ENCODE data around the gene CELA2B.

The CELA2B gene

DNA sequence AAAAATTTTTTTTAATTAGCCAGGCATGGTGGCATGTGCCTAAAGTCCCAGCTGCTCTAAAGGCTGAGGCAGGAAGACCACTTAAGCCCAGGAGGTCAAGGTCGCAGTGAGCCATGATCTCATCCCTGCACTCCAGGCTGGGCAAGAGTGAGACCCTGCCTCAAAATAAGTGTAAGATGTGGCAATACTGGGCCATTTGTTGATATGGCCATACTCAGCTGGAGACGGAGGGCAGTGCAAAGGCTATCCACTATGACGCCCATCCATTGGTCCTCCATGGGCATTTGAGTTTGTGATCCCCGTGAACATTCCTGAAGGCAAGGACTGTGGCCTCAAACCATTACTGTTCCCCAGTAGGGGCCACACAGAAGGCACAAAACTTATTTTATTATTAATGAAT lies 46.6 kb downstream of the CELA2B start:
- no peaks in the 10 kb centered on the region for H3K9me3 ChIP-seq (ENCODE audit: control insufficient read depth, insufficient read depth, low read depth, low read length)
- no peak overlapping the region for H3K4me3 ChIP-seq (ENCODE audit: low read depth, low read length)
- H3K36me3 ChIP-seq (ENCODE audit: control insufficient read depth in 2 of 2, insufficient read depth in 1 of 2, low read length in 2 of 2), result peaks cover 0 to 8% of the 10 kb centered on the region in 2 experiments; a peak in 1 of 3 replicates
- TF ChIP-seq ZNF701 (tag by site-specific recombination; IDR thresholded peaks at IDR 0.05), result no peak
- TF ChIP-seq ZNF266 (tag by site-specific recombination; IDR thresholded peaks at IDR 0.05; ENCODE audit: low read depth), result no peak
- no peak for TF ChIP-seq BCL11B (tag by site-specific recombination; IDR thresholded peaks at IDR 0.05; ENCODE audit: low read depth)
- TF ChIP-seq ZNF843 (tag by site-specific recombination; IDR thresholded peaks at IDR 0.05), result no peak
- TF ChIP-seq, protein P1, sequence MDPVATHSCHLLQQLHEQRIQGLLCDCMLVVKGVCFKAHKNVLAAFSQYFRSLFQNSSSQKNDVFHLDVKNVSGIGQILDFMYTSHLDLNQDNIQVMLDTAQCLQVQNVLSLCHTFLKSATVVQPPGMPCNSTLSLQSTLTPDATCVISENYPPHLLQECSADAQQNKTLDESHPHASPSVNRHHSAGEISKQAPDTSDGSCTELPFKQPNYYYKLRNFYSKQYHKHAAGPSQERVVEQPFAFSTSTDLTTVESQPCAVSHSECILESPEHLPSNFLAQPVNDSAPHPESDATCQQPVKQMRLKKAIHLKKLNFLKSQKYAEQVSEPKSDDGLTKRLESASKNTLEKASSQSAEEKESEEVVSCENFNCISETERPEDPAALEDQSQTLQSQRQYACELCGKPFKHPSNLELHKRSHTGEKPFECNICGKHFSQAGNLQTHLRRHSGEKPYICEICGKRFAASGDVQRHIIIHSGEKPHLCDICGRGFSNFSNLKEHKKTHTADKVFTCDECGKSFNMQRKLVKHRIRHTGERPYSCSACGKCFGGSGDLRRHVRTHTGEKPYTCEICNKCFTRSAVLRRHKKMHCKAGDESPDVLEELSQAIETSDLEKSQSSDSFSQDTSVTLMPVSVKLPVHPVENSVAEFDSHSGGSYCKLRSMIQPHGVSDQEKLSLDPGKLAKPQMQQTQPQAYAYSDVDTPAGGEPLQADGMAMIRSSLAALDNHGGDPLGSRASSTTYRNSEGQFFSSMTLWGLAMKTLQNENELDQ (tag by site-specific recombination; IDR thresholded peaks at IDR 0.05; ENCODE audit: low read depth), result no peak
- no peak for TF ChIP-seq ZNF404 (tag by site-specific recombination; IDR thresholded peaks at IDR 0.05)
- TF ChIP-seq KLF8 (tag by site-specific recombination; IDR thresholded peaks at IDR 0.05), result no peak
- no peak for TF ChIP-seq ZNF426 (tag by site-specific recombination; IDR thresholded peaks at IDR 0.05)
- TF ChIP-seq, protein P2, sequence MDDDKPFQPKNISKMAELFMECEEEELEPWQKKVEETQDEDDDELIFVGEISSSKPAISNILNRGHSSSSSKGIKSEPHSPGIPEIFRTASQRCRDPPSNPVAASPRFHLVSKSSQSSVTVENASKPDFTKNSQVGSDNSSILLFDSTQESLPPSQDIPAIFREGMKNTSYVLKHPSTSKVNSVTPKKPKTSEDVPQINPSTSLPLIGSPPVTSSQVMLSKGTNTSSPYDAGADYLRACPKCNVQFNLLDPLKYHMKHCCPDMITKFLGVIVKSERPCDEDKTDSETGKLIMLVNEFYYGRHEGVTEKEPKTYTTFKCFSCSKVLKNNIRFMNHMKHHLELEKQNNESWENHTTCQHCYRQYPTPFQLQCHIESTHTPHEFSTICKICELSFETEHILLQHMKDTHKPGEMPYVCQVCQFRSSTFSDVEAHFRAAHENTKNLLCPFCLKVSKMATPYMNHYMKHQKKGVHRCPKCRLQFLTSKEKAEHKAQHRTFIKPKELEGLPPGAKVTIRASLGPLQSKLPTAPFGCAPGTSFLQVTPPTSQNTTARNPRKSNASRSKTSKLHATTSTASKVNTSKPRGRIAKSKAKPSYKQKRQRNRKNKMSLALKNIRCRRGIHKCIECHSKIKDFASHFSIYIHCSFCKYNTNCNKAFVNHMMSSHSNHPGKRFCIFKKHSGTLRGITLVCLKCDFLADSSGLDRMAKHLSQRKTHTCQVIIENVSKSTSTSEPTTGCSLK (tag by site-specific recombination; IDR thresholded peaks at IDR 0.05), result no peak
- no peak for TF ChIP-seq ZNF311 (tag by site-specific recombination; IDR thresholded peaks at IDR 0.05; ENCODE audit: borderline replicate concordance)
- TF ChIP-seq ZNF837 (tag by site-specific recombination; IDR thresholded peaks at IDR 0.05), result no peak
- no peak for TF ChIP-seq ZBTB8A (tag by site-specific recombination; IDR thresholded peaks at IDR 0.05)
- peaks cover 7% of the 10 kb centered on the region for H3K4me1 ChIP-seq (ENCODE audit: control insufficient read depth, insufficient read depth, low read length)
- no peak overlapping the region for H3K27ac ChIP-seq (ENCODE audit: extremely low read depth, low read depth, low read length)
- ChIA-PET CTCF (interaction anchor here (0.7 kb wide), 1 partner anchor 1363 kb away, joined by 4 read pairs; no protein-coding TSS in a partner anchor), POLR2A (no interaction called here)

DNA sequence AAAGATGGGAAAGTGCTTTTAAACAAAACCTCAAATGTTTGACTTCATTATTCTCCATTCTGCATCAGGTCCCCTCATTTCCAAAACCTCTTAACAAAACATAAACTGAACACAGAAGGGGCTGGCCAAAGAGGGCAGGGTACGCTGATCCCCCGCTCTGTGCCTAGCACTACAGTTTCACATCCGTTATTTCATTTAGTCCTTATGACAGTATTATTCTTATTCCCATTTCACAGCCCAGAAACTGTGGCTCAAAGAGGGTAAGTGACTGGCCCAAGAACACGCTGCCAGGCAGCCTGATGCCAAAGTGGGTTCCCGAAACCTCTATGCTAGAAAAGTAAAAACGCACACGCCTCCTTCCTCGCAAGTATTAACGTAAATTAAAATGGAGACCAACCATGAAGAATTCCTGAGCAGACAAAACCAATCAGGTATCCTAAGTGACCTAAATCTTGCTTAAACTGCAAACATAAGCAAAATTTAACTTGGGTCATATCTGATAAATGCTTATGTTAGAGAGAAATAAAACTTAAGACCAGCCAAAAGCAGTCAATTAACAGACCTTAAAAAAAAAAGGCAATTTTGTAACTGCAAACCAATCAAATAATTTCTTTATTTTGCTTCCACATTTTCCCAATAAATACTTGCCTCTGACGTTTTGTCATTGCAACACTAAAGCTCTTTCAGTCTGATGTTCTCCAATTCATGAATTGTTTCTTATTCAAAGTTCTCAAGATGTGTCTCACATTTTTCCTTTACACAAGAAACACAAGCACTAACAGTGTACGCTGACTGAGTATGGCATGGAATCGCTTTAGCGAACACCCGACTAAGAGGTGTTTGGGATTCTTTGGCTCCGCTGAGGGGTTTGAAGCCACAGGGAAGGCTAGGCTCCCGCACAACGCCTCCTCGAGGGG lies 47.5 kb downstream of the CELA2B start:
- no peaks in the 10 kb centered on the region for H3K36me3 ChIP-seq (ENCODE audit: control insufficient read depth in 2 of 2, insufficient read depth in 1 of 2, low read length in 2 of 2)
- TF ChIP-seq ZNF555 (tag by site-specific recombination; conservative IDR thresholded peaks at IDR 0.05), result no peak
- TF ChIP-seq ZNF433 (tag by site-specific recombination; IDR thresholded peaks at IDR 0.05; ENCODE audit: low read depth), result no peak
- no peak for TF ChIP-seq ZIC2 (tag by site-specific recombination; IDR thresholded peaks at IDR 0.05)
- peak; percentile 94 for TF ChIP-seq ZNF600 (tag by site-specific recombination; IDR thresholded peaks at IDR 0.05)
- TF ChIP-seq ZBTB8A (tag by site-specific recombination; IDR thresholded peaks at IDR 0.05), result peak; percentile 15; the same call in 1 of the 2 replicates
- CTCF ChIA-PET, result no interaction called here
- POLR2A ChIA-PET, result interaction anchor here (0.5 to 0.6 kb wide), 2 partner anchors 218 to 1916 kb away, joined by 3 read pairs; partner anchors contain the start of gene RCC2
- peak overlapping the region; percentile 65 for H3K4me3 ChIP-seq (ENCODE audit: low read depth, low read length)
- peaks cover 7% of the 10 kb centered on the region for H3K4me1 ChIP-seq (ENCODE audit: control insufficient read depth, insufficient read depth, low read length)
- H3K27ac ChIP-seq (ENCODE audit: extremely low read depth, low read depth, low read length), result peak overlapping the region; percentile 16; the same call in 1 of the 2 replicates
- no peaks in the 10 kb centered on the region for H3K9me3 ChIP-seq (ENCODE audit: control insufficient read depth, insufficient read depth, low read depth, low read length)

DNA sequence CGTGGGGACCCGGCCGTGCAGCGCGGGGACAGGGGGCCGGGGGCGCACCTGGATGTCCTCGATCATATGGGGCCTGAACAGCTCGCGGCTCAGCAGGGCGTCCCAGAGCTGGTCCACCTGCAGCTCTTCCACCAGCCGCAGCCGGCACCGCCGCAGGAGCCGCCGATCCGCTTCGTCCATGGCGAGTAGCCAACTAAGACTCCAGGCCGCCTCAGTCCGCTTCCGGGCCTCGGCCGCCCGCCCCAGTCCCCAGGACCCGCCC lies 48.0 kb downstream of the CELA2B start, which contains the start of gene CASP9:
Gene CASP9, minus strand, starts transcription at position 195 of the 262 bp plus-strand sequence. Its CDS starts 15 bp downstream, at position 180.
- Histone ChIP-seq H3K9me3 (ENCODE audit: control insufficient read depth, insufficient read depth, low read depth, low read length) (no peaks in the 10 kb centered on the region), H3K36me3 (ENCODE audit: control insufficient read depth in 2 of 2, insufficient read depth in 1 of 2, low read length in 2 of 2) (peaks cover 0 to under 1% of the 10 kb centered on the region in 2 experiments; a peak in 1 of 3 replicates), H3K4me3 (ENCODE audit: low read depth, low read length) (peak within 1 kb of the TSS; percentile 83), H3K27ac (ENCODE audit: extremely low read depth, low read depth, low read length) (peak within 1 kb of the TSS; percentile 16; the same call in 1 of the 2 replicates), H3K4me1 (ENCODE audit: control insufficient read depth, insufficient read depth, low read length) (peaks cover 7% of the 10 kb centered on the region)
- POLR2A ChIA-PET, result interaction anchor here (0.6 kb wide), 1 partner anchor 1916 kb away, joined by 3 read pairs; the partner anchor contains the start of gene RCC2
- CTCF ChIA-PET, result no interaction called here
- TF ChIP-seq ZNF335 (tag by site-specific recombination; conservative IDR thresholded peaks at IDR 0.05), result peak; percentile 87
- TF ChIP-seq GLIS1 (tag by site-specific recombination; IDR thresholded peaks at IDR 0.05), result peak; percentile 50
- TF ChIP-seq, protein P3, sequence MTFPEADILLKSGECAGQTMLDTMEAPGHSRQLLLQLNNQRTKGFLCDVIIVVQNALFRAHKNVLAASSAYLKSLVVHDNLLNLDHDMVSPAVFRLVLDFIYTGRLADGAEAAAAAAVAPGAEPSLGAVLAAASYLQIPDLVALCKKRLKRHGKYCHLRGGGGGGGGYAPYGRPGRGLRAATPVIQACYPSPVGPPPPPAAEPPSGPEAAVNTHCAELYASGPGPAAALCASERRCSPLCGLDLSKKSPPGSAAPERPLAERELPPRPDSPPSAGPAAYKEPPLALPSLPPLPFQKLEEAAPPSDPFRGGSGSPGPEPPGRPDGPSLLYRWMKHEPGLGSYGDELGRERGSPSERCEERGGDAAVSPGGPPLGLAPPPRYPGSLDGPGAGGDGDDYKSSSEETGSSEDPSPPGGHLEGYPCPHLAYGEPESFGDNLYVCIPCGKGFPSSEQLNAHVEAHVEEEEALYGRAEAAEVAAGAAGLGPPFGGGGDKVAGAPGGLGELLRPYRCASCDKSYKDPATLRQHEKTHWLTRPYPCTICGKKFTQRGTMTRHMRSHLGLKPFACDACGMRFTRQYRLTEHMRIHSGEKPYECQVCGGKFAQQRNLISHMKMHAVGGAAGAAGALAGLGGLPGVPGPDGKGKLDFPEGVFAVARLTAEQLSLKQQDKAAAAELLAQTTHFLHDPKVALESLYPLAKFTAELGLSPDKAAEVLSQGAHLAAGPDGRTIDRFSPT (tag by site-specific recombination; IDR thresholded peaks at IDR 0.05), result 0 out of 2 replicates have a peak, but pooled peaks have one; percentile 11
- TF ChIP-seq, protein P4, sequence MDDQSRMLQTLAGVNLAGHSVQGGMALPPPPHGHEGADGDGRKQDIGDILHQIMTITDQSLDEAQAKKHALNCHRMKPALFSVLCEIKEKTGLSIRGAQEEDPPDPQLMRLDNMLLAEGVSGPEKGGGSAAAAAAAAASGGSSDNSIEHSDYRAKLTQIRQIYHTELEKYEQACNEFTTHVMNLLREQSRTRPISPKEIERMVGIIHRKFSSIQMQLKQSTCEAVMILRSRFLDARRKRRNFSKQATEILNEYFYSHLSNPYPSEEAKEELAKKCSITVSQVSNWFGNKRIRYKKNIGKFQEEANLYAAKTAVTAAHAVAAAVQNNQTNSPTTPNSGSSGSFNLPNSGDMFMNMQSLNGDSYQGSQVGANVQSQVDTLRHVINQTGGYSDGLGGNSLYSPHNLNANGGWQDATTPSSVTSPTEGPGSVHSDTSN (CRISPR knock-in tag; IDR thresholded peaks at IDR 0.05), result 0 out of 2 replicates have a peak, but pooled peaks have one; percentile 45
- TF ChIP-seq, protein P5, sequence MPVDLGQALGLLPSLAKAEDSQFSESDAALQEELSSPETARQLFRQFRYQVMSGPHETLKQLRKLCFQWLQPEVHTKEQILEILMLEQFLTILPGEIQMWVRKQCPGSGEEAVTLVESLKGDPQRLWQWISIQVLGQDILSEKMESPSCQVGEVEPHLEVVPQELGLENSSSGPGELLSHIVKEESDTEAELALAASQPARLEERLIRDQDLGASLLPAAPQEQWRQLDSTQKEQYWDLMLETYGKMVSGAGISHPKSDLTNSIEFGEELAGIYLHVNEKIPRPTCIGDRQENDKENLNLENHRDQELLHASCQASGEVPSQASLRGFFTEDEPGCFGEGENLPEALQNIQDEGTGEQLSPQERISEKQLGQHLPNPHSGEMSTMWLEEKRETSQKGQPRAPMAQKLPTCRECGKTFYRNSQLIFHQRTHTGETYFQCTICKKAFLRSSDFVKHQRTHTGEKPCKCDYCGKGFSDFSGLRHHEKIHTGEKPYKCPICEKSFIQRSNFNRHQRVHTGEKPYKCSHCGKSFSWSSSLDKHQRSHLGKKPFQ (tag by site-specific recombination; IDR thresholded peaks at IDR 0.05), result no peak
